ENCODE results near the gene SSBP4. TPM values are rescaled to one million over a fixed set of nuclear protein-coding genes. Genes with fewer than 3 reads are reported as not detected.

SSBP4 gene
- total RNA-seq, 1 experiment from 2014 or later, result 164 TPM

DNA sequence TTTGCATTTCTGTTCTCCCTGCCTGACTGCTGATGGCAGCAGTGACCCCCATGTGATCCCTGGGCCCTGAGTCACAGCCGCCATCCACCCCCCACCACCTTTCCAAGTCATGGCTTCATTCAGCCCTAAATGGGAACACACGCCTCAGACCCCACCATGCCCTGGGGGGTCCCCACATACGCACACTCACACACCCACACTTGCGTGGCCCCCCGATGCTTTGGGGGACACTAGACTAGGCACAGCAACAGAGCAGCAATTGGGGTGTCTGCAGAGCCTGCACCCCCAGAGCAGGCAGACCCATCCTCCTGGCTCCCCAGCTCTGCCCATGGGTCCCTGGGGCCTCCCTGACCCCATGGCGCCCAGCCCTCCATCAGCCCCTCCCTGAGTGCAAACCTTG, 24.2 kb downstream of the SSBP4 start (continued):
- TF ChIP-seq, protein P1, sequence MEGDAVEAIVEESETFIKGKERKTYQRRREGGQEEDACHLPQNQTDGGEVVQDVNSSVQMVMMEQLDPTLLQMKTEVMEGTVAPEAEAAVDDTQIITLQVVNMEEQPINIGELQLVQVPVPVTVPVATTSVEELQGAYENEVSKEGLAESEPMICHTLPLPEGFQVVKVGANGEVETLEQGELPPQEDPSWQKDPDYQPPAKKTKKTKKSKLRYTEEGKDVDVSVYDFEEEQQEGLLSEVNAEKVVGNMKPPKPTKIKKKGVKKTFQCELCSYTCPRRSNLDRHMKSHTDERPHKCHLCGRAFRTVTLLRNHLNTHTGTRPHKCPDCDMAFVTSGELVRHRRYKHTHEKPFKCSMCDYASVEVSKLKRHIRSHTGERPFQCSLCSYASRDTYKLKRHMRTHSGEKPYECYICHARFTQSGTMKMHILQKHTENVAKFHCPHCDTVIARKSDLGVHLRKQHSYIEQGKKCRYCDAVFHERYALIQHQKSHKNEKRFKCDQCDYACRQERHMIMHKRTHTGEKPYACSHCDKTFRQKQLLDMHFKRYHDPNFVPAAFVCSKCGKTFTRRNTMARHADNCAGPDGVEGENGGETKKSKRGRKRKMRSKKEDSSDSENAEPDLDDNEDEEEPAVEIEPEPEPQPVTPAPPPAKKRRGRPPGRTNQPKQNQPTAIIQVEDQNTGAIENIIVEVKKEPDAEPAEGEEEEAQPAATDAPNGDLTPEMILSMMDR (IDR thresholded peaks at IDR 0.05 in 2 of 3, conservative IDR thresholded peaks at IDR 0.05 in 1 of 3; ENCODE audit: borderline replicate concordance in 1 of 3, insufficient read depth in 1 of 3, low read depth in 2 of 3, low read length in 2 of 3), result no peak
- TF ChIP-seq JUND (IDR thresholded peaks at IDR 0.05) (no peak), POLR2A (IDR thresholded peaks at IDR 0.05; ENCODE audit: borderline replicate concordance, extremely low read depth, insufficient read depth, insufficient read length) (no peak)
- TF ChIP-seq, protein P2, sequence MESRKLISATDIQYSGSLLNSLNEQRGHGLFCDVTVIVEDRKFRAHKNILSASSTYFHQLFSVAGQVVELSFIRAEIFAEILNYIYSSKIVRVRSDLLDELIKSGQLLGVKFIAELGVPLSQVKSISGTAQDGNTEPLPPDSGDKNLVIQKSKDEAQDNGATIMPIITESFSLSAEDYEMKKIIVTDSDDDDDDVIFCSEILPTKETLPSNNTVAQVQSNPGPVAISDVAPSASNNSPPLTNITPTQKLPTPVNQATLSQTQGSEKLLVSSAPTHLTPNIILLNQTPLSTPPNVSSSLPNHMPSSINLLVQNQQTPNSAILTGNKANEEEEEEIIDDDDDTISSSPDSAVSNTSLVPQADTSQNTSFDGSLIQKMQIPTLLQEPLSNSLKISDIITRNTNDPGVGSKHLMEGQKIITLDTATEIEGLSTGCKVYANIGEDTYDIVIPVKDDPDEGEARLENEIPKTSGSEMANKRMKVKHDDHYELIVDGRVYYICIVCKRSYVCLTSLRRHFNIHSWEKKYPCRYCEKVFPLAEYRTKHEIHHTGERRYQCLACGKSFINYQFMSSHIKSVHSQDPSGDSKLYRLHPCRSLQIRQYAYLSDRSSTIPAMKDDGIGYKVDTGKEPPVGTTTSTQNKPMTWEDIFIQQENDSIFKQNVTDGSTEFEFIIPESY (IDR thresholded peaks at IDR 0.05; ENCODE audit: extremely low read depth, insufficient replicate concordance, low read length), result no peak

DNA sequence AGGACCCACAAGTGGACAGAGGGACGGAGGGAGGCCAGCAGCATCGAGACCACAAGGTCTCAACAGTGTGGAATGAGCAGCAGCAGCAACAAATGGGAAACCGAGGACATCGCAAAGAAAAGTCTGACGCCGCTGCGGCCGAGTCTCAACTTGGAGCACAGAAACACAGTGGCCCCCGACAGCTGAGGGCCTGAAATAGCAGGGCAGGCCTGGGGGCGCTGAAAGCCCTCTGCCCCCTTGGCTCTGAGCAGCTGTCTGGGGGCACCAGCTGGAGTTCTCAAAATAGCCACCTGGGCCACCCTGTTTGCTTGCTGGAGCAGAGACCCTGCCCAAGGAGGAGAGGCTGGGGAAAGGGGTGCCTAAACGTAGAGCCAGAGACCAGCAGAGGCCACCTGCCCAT, 24.6 kb downstream of the SSBP4 start:
- H3K27ac ChIP-seq (ENCODE audit: low read depth, low read length), result no peak overlapping the region
- no peak overlapping the region for H2AFZ ChIP-seq (ENCODE audit: low read depth, low read length, poor library complexity, severe bottlenecking)
- BruUV-seq (replicated peaks), result no TSS peak
- no peak overlapping the region for H3K9ac ChIP-seq (ENCODE audit: low read length)
- no peaks in the 10 kb centered on the region for H3K27me3 ChIP-seq (ENCODE audit: insufficient read depth, low read length)
- no peaks in the 10 kb centered on the region for H3K9me2 ChIP-seq (ENCODE audit: insufficient read depth)
- no peak overlapping the region for H3K4me2 ChIP-seq (ENCODE audit: low read length)
- ChIA-PET POLR2A (no interaction called here), CTCF (no interaction called here), RAD21 (ENCODE audit: low non-redundant PET in 1 of 2, low total read pairs in 2 of 2, uncharacterized antibody in 2 of 2, unreplicated experiment in 2 of 2) (no interaction called here)
- H3K4me1 ChIP-seq (ENCODE audit: control insufficient read depth in 1 of 2, insufficient read depth in 2 of 2, low read length in 2 of 2), result peaks cover 20 to 25% of the 10 kb centered on the region in 2 experiments
- no peak overlapping the region for H3K4me3 ChIP-seq (replicated peaks in 1 of 2; ENCODE audit: low read depth in 1 of 2, low read length in 2 of 2)
- intact Hi-C loops (cut with micrococcal nuclease), result no loop called here
- H3K9me3 ChIP-seq (ENCODE audit: control insufficient read depth in 1 of 2, insufficient read depth in 1 of 2, low read depth in 1 of 2, low read length in 2 of 2), result no peaks in the 10 kb centered on the region
- no peaks in the 10 kb centered on the region; the same call in 1 of the 2 replicates for H3K79me2 ChIP-seq (ENCODE audit: insufficient read depth, low read length)
- no peak for ATAC-seq
- DNase-seq (ENCODE audit: low read depth, low spot score), result no peak
- peaks cover 4 to 25% of the 10 kb centered on the region in 2 experiments for H3K36me3 ChIP-seq (ENCODE audit: control insufficient read depth in 1 of 2, insufficient read depth in 2 of 2, low read length in 2 of 2)
- H4K20me1 ChIP-seq (ENCODE audit: insufficient read depth), result no peaks in the 10 kb centered on the region
- TF ChIP-seq SP1 (IDR thresholded peaks at IDR 0.05; ENCODE audit: low read depth), result no peak
- no peak for TF ChIP-seq RAD21 (IDR thresholded peaks at IDR 0.05; ENCODE audit: low read depth)
- no peak for TF ChIP-seq JUND (IDR thresholded peaks at IDR 0.05)
- no peak for TF ChIP-seq POLR2A (IDR thresholded peaks at IDR 0.05; ENCODE audit: borderline replicate concordance, extremely low read depth, insufficient read depth, insufficient read length)
- TF ChIP-seq, protein P3, sequence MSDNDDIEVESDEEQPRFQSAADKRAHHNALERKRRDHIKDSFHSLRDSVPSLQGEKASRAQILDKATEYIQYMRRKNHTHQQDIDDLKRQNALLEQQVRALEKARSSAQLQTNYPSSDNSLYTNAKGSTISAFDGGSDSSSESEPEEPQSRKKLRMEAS (IDR thresholded peaks at IDR 0.05), result no peak
- TF ChIP-seq CEBPB (IDR thresholded peaks at IDR 0.05; ENCODE audit: low read depth), result no peak
- TF ChIP-seq ZNF274 (IDR thresholded peaks at IDR 0.05; ENCODE audit: low read depth, low read length), result no peak
- no peak for TF ChIP-seq SIN3A (IDR thresholded peaks at IDR 0.05; ENCODE audit: low read depth)
- TF ChIP-seq, protein P4, sequence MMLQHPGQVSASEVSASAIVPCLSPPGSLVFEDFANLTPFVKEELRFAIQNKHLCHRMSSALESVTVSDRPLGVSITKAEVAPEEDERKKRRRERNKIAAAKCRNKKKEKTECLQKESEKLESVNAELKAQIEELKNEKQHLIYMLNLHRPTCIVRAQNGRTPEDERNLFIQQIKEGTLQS (IDR thresholded peaks at IDR 0.05), result no peak
- no peak for TF ChIP-seq TCF7L2 (IDR thresholded peaks at IDR 0.05; ENCODE audit: borderline replicate concordance, extremely low read depth, insufficient read depth, insufficient read length)
- TF ChIP-seq, protein P5, sequence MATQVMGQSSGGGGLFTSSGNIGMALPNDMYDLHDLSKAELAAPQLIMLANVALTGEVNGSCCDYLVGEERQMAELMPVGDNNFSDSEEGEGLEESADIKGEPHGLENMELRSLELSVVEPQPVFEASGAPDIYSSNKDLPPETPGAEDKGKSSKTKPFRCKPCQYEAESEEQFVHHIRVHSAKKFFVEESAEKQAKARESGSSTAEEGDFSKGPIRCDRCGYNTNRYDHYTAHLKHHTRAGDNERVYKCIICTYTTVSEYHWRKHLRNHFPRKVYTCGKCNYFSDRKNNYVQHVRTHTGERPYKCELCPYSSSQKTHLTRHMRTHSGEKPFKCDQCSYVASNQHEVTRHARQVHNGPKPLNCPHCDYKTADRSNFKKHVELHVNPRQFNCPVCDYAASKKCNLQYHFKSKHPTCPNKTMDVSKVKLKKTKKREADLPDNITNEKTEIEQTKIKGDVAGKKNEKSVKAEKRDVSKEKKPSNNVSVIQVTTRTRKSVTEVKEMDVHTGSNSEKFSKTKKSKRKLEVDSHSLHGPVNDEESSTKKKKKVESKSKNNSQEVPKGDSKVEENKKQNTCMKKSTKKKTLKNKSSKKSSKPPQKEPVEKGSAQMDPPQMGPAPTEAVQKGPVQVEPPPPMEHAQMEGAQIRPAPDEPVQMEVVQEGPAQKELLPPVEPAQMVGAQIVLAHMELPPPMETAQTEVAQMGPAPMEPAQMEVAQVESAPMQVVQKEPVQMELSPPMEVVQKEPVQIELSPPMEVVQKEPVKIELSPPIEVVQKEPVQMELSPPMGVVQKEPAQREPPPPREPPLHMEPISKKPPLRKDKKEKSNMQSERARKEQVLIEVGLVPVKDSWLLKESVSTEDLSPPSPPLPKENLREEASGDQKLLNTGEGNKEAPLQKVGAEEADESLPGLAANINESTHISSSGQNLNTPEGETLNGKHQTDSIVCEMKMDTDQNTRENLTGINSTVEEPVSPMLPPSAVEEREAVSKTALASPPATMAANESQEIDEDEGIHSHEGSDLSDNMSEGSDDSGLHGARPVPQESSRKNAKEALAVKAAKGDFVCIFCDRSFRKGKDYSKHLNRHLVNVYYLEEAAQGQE (IDR thresholded peaks at IDR 0.05; ENCODE audit: low read depth), result no peak
- no peak for TF ChIP-seq EZH2 (IDR thresholded peaks at IDR 0.05)
- TF ChIP-seq, protein P1 (IDR thresholded peaks at IDR 0.05 in 2 of 3, conservative IDR thresholded peaks at IDR 0.05 in 1 of 3; ENCODE audit: borderline replicate concordance in 1 of 3, insufficient read depth in 1 of 3, low read depth in 2 of 3, low read length in 2 of 3), result no peak

All from HCT116 (cell line).